Ovary (tissue), 1 donor: Measurements from ENCODE around the gene FTO.

ENCODE experiments used
- EP300 ChIP-seq: sonication (generic); formaldehyde crosslinking; IDR thresholded peaks from one replicate; pipeline ENCODE4 v1.6.1; 2017; ENCODE audit warnings: antibody characterized with exemption
- POLR2A ChIP-seq: fragments of 450-650 bp; IDR thresholded peaks from one replicate; pipeline ENCODE4 v1.6.1; 2017; ENCODE audit warnings: antibody characterized with exemption, mild to moderate bottlenecking, moderate library complexity

DNA sequence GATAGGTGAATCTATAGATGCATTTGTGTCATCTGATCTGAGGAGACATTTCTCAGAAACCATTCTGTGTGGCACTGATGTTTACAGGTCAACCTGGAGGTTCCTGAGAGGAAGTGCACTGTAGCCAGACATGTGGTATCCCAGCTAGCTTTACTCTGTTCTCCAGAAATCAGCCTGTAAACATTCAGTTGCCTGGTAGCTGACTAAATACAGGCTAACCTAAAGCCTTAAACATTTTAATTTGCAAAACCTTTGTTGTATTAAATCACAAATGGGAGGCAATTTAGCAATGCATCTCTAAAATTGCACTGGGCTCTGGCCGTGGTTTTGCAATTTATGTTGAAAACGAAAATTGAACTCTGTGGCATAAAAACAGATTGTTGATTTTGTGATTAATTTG, 207.6 kb downstream of the FTO start:
- TF ChIP-seq EP300: no peak
- no peak for TF ChIP-seq POLR2A
